Activated CD4-positive, alpha-beta T cell treated with anti-CD3 and anti-CD28 coated beads, Interleukin-2, amount 50 U/mL, for 16 hours (primary cell): ENCODE measurements around the gene SNPH.

ENCODE experiments used
- DNase-seq: peaks from one replicate; pipeline ENCODE4 v3.0.0-alpha.2; 2020

The SNPH gene

GRCh38 chr20:1307571-1307971 is 41.5 kb downstream of the SNPH start:
- no peak for DNase-seq

- DNase-seq = no peak
These were observed 42.1 kb downstream of the SNPH start for GRCh38 chr20:1308067-1308701.

GRCh38 chr20:1308702-1309095 is 42.6 kb downstream of the SNPH start:
- no peak for DNase-seq

GRCh38 chr20:1309439-1309847 is 43.3 kb downstream of the SNPH start:
- no peak for DNase-seq

GRCh38 chr20:1310071-1310470 is 44.0 kb downstream of the SNPH start:
- DNase-seq = no peak

GRCh38 chr20:1310506-1311190 is 44.6 kb downstream of the SNPH start:
- DNase-seq = no peak

GRCh38 chr20:1312308-1312707 is 46.2 kb downstream of the SNPH start:
- DNase-seq = no peak

- DNase-seq = no peak
These were observed 46.8 kb downstream of the SNPH start for GRCh38 chr20:1312904-1313235.

GRCh38 chr20:1313236-1313964 is 47.3 kb downstream of the SNPH start:
- DNase-seq = peak; percentile 56

GRCh38 chr20:1315804-1316203 is 49.7 kb downstream of the SNPH start:
- DNase-seq = no peak

GRCh38 chr20:1317545-1318255 is 51.6 kb downstream of the SNPH start:
- no peak for DNase-seq

- DNase-seq = no peak
These were observed 53.0 kb downstream of the SNPH start for GRCh38 chr20:1319051-1319450.

- no peak for DNase-seq
These were observed 53.4 kb downstream of the SNPH start for GRCh38 chr20:1319462-1319861.

- DNase-seq = no peak
These were observed 53.9 kb downstream of the SNPH start for GRCh38 chr20:1320016-1320415.

GRCh38 chr20:1320902-1321653 is 55.0 kb downstream of the SNPH start:
- DNase-seq = no peak

GRCh38 chr20:1321654-1321939 is 55.5 kb downstream of the SNPH start:
- DNase-seq = no peak

GRCh38 chr20:1322511-1323245 is 56.6 kb downstream of the SNPH start:
- no peak for DNase-seq

GRCh38 chr20:1323256-1323655 is 57.2 kb downstream of the SNPH start:
- DNase-seq = no peak

GRCh38 chr20:1323830-1324597 is 57.9 kb downstream of the SNPH start:
- no peak for DNase-seq

- peak; percentile 18 for DNase-seq
These were observed 58.6 kb downstream of the SNPH start for GRCh38 chr20:1324598-1325172.
